Transverse colon (tissue), 3 donors: ENCODE measurements around the gene TFG.

Source experiments
- EP300 ChIP-seq: sonication (generic); formaldehyde crosslinking; IDR thresholded peaks from one replicate; pipeline ENCODE4 v1.6.1; 2017; ENCODE audit warnings: antibody characterized with exemption, low read depth
- TF ChIP-seq, protein P1 (sequence below), 5 experiments: fragments of 200-600 bp in 3 of 5; fragments of 450-650 bp in 2 of 5; sonication (generic) in 3 of 5; IDR thresholded peaks; 1 replicate in 2 of 5; 2 replicates in 3 of 5; pipeline ENCODE4 v1.5.1; 2016 to 2017; ENCODE audit warnings: antibody characterized with exemption in 5 of 5, inconsistent platforms in 3 of 5, mild to moderate bottlenecking in 2 of 5, moderate library complexity in 1 of 5

DNA sequence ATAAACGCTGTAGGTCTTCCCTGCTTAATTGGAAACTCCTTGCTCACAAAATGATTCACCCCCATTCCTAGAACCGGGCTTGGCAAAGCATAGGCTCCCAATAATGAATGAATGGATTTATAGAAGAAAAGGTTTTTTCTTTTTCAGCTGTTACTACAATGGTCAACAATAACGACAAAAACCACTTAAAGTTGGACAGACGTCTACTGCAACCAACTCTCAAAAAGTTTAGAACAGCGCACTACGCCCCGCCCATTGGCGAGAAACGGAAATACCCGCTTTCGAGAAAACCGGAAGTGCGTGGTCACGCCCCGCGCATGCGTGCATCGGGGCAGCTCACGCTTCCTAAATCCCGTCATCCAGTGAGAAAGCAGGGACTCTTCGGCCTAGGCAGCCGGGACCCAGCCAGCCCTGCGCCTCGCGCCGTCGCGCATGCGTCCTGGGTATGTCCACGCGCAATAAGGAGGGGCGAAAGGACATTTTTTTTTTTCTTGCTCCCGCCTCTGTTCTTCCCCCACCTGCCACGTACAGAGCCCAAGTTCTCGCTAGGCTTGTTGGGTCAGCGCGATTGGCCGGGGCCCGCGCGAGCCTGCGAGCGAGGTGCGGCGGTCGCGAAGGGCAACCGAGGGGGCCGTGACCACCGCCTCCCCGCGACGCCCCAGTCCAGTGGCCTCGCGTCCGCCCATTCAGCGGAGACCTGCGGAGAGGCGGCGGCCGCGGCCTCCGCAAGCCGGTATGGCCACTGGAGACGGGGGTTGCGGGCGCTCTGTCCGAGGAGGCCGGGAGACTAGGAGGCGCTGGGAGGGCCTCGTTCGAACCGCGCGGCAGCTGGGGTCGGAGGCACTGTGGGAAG is at the start of gene TFG:
- TF ChIP-seq, protein P1, sequence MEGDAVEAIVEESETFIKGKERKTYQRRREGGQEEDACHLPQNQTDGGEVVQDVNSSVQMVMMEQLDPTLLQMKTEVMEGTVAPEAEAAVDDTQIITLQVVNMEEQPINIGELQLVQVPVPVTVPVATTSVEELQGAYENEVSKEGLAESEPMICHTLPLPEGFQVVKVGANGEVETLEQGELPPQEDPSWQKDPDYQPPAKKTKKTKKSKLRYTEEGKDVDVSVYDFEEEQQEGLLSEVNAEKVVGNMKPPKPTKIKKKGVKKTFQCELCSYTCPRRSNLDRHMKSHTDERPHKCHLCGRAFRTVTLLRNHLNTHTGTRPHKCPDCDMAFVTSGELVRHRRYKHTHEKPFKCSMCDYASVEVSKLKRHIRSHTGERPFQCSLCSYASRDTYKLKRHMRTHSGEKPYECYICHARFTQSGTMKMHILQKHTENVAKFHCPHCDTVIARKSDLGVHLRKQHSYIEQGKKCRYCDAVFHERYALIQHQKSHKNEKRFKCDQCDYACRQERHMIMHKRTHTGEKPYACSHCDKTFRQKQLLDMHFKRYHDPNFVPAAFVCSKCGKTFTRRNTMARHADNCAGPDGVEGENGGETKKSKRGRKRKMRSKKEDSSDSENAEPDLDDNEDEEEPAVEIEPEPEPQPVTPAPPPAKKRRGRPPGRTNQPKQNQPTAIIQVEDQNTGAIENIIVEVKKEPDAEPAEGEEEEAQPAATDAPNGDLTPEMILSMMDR (IDR thresholded peaks at IDR 0.05) = no peak
- TF ChIP-seq EP300 = no peak
